ENCODE data around the gene AP5B1.
"Not testable (repeated sequence)": the region's sequence is repeated elsewhere in the genome, so short reads cannot be mapped to it uniquely, and the experiment has no call there.

AP5B1 gene

GRCh38 chr11:65762169-65762568 is 18.6 kb downstream of the AP5B1 start:
- not testable (repeated sequence) for DNase-seq

GRCh38 chr11:65745049-65745448 is 35.7 kb downstream of the AP5B1 start:
- DNase-seq = no peak

GRCh38 chr11:65744699-65745042 is 36.1 kb downstream of the AP5B1 start:
- no peak for DNase-seq

GRCh38 chr11:65744026-65744698 is 36.6 kb downstream of the AP5B1 start:
- no peak for DNase-seq

GRCh38 chr11:65743681-65744025 is 37.1 kb downstream of the AP5B1 start:
- DNase-seq = no peak

- DNase-seq = no peak
Measured at GRCh38 chr11:65742353-65742752, 38.4 kb downstream of the AP5B1 start.

GRCh38 chr11:65741185-65741584 is 39.6 kb downstream of the AP5B1 start:
- no peak for DNase-seq

- no peak for DNase-seq
Measured at GRCh38 chr11:65739022-65739421, 41.8 kb downstream of the AP5B1 start.

- DNase-seq = no peak
Measured at GRCh38 chr11:65736810-65737209, 44.0 kb downstream of the AP5B1 start.

- DNase-seq = not testable (repeated sequence)
Measured at GRCh38 chr11:65735111-65735510, 45.7 kb downstream of the AP5B1 start.

- no peak for DNase-seq
Measured at GRCh38 chr11:65730461-65730860, 50.3 kb downstream of the AP5B1 start.

- DNase-seq = no peak
Measured at GRCh38 chr11:65727865-65728264, 52.9 kb downstream of the AP5B1 start.

GRCh38 chr11:65726660-65727059 is 54.1 kb downstream of the AP5B1 start:
- no peak for DNase-seq

Measured in T1000 (cell line).